CD4-positive, alpha-beta memory T cell (primary cell): ENCODE results near the gene SPATA31E1. TPM values are rescaled to one million over a fixed set of nuclear protein-coding genes. Genes with fewer than 3 reads are reported as not detected.

ENCODE experiments used
- CTCF ChIA-PET: fragments of 350-600 bp; sonication (Branson Sonifier 250); formaldehyde crosslinking; loops from one replicate; lab custom pipeline; 2021; ENCODE audit warnings: inconsistent platforms; ENCODE audit not compliant: partially characterized antibody; lab: Charles Lee
- POLR2A ChIA-PET: fragments of 350-600 bp; sonication (Branson Sonifier 250); formaldehyde crosslinking; loops from one replicate; lab custom pipeline; 2021; ENCODE audit not compliant: partially characterized antibody; lab: Charles Lee
- DNase-seq, 5 donors: peaks; one replicate each; pipeline versions ENCODE4 v3.0.0 to v3.0.0-alpha.2; 2020 to 2022; ENCODE audit warnings: mixed read lengths in 1 of 5
- H3K27ac ChIP-seq: one replicate; pipeline ENCODE4 v1.7.0; 2013; ENCODE audit warnings: low read depth, low read length
- H3K27me3 ChIP-seq: 2 replicates; pipeline ENCODE4 v1.7.0; 2013; ENCODE audit warnings: mild to moderate bottlenecking, low read length, moderate library complexity; ENCODE audit not compliant: insufficient read depth
- H3K36me3 ChIP-seq: 2 replicates; pipeline ENCODE4 v1.7.0; 2013; ENCODE audit warnings: mild to moderate bottlenecking, low read length, moderate library complexity; ENCODE audit not compliant: insufficient read depth
- H3K4me1 ChIP-seq: 2 replicates; pipeline ENCODE4 v1.7.0; 2013; ENCODE audit warnings: mild to moderate bottlenecking, low read length, moderate library complexity; ENCODE audit not compliant: insufficient read depth
- H3K4me3 ChIP-seq, 2 donors: one replicate each; pipeline ENCODE4 v1.7.0; 2013; ENCODE audit warnings: low read length in 2 of 2, mild to moderate bottlenecking in 1 of 2
- H3K9me3 ChIP-seq, 2 donors: one replicate each; pipeline ENCODE4 v1.7.0; 2013; ENCODE audit warnings: low read length in 2 of 2, control low read depth in 1 of 2; ENCODE audit not compliant: control insufficient read depth in 1 of 2
- H3K27ac Mint-ChIP-seq, 7 donors: one replicate each; pipeline ENCODE4 v1.8.0; 2020 to 2021; ENCODE audit warnings: mixed read lengths in 7 of 7, mild to moderate bottlenecking in 6 of 7, inconsistent platforms in 3 of 7, moderate library complexity in 3 of 7
- H3K27me3 Mint-ChIP-seq, 2 donors: one replicate each; pipeline ENCODE4 v1.8.0; 2020 to 2021; ENCODE audit warnings: mixed read lengths in 2 of 2
- H3K36me3 Mint-ChIP-seq, 2 donors: one replicate each; pipeline ENCODE4 v1.8.0; 2020 to 2021; ENCODE audit warnings: mixed read lengths in 2 of 2, inconsistent platforms in 1 of 2, mild to moderate bottlenecking in 1 of 2
- H3K4me1 Mint-ChIP-seq, 4 donors: one replicate each; pipeline ENCODE4 v1.8.0; 2020 to 2021; ENCODE audit warnings: mixed read lengths in 4 of 4, mild to moderate bottlenecking in 1 of 4
- H3K4me3 Mint-ChIP-seq, 8 donors: one replicate each; pipeline ENCODE4 v1.8.0; 2020 to 2021; ENCODE audit warnings: mixed read lengths in 8 of 8, mild to moderate bottlenecking in 7 of 8, moderate library complexity in 6 of 8, inconsistent platforms in 3 of 8
- H3K9me3 Mint-ChIP-seq, 8 donors: one replicate each; pipeline ENCODE4 v1.8.0; 2020 to 2021; ENCODE audit warnings: mixed read lengths in 8 of 8, mild to moderate bottlenecking in 5 of 8, inconsistent platforms in 3 of 8, moderate library complexity in 1 of 8
- intact Hi-C: fragments of 100-400 bp; cut with micrococcal nuclease; formaldehyde crosslinking; loops from one replicate; pipeline ENCODE4 v1.15.1; 2023
- polyA plus RNA-seq, 2 donors: library from polyadenylated mRNA; unstranded; fragments of 300-500 nt; fragmentation: Illumina TruSeq; gene quantifications; one replicate each; pipeline ENCODE4 v1.2.3, GENCODE V29; 2021
- total RNA-seq, 2 experiments: library from RNA; stranded (reverse); gene quantifications; one replicate each; pipeline ENCODE4 v1.2.3, GENCODE V29; 2021

Gene SPATA31E1
- total and polyA plus RNA-seq, 4 experiments from 2014 or later, result not detected

DNA sequence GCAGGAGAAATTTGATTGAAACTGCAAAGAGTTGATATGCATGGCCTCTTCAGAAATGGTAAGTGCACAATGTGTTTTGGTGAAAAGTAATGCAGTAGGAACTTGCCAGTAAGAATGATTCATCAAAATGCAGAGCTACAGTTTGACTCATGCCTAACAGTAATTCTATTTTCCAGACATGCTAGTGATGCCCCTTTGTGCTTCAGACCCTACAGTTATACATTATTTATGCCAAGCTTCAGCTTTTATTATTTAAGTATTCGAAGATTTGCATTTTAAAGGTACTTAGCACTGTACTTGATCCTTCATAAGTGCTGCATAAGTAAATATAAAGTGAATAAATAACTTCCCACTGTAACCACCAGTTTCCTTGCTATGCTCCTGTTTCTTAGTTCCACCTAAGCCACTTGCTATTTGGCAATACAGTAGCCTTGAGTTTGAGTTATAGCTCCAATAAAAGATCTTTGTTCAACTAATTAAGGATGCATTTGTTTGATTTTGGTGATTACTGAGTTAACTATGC lies 3.6 kb upstream of the SPATA31E1 start:
- no peaks in the 10 kb centered on the region for H3K36me3 Mint-ChIP-seq
- no peak overlapping the region for H3K4me3 ChIP-seq
- no peak overlapping the region for H3K4me3 Mint-ChIP-seq
- intact Hi-C loops, result no loop called here
- H3K27me3 Mint-ChIP-seq, result peaks cover 2 to 19% of the 10 kb centered on the region in 2 donors
- ChIA-PET CTCF (interaction anchor here (0.7 kb wide), 1 partner anchor 11 kb away, joined by 3 read pairs; no protein-coding TSS in a partner anchor), POLR2A (no interaction called here)
- H3K36me3 ChIP-seq, result no peaks in the 10 kb centered on the region
- H3K27me3 ChIP-seq, result no peaks in the 10 kb centered on the region
- no peak overlapping the region for H3K27ac ChIP-seq
- no peaks in the 10 kb centered on the region for H3K9me3 ChIP-seq
- H3K4me1 Mint-ChIP-seq, result no peaks in the 10 kb centered on the region
- no peak for DNase-seq
- H3K27ac Mint-ChIP-seq, result no peak overlapping the region
- no peaks in the 10 kb centered on the region for H3K4me1 ChIP-seq
- H3K9me3 Mint-ChIP-seq, result peaks cover 0 to 2% (median 0%) of the 10 kb centered on the region in 8 donors

DNA sequence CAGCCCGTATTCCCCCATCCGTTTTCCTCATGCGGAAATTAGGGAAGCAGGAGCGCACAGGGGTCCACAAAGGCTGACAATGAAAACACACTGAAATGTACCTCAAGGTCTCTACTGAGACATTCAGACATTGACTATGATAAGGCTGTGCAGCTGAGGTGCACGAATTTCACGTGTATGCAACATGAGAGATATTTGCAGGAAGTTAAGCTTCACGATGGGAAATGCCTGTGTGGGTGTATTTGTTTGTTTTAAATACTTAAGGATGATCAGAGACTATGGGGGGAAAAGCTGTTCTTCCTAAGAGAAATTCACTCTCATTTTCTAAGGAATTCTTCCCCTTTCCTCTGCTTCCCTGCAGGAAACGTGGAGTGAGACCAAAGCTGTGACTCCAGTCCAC lies 2.6 kb upstream of the SPATA31E1 start:
- H3K36me3 ChIP-seq, result no peaks in the 10 kb centered on the region
- no peaks in the 10 kb centered on the region for H3K9me3 ChIP-seq
- intact Hi-C loops, result no loop called here
- H3K36me3 Mint-ChIP-seq, result no peaks in the 10 kb centered on the region
- H3K27me3 ChIP-seq, result no peaks in the 10 kb centered on the region
- H3K27ac Mint-ChIP-seq, result no peak overlapping the region
- no peak overlapping the region for H3K4me3 ChIP-seq
- H3K4me1 Mint-ChIP-seq, result no peaks in the 10 kb centered on the region
- H3K9me3 Mint-ChIP-seq, result peaks cover 0 to 2% (median 0%) of the 10 kb centered on the region in 8 donors
- H3K4me3 Mint-ChIP-seq, result no peak overlapping the region
- no peak for DNase-seq
- H3K4me1 ChIP-seq, result no peaks in the 10 kb centered on the region
- ChIA-PET POLR2A (no interaction called here), CTCF (interaction anchor here (0.6 kb wide), 1 partner anchor 783 kb away, joined by 3 read pairs; no protein-coding TSS in a partner anchor)
- no peak overlapping the region for H3K27ac ChIP-seq
- peaks cover 2 to 19% of the 10 kb centered on the region in 2 donors for H3K27me3 Mint-ChIP-seq

DNA sequence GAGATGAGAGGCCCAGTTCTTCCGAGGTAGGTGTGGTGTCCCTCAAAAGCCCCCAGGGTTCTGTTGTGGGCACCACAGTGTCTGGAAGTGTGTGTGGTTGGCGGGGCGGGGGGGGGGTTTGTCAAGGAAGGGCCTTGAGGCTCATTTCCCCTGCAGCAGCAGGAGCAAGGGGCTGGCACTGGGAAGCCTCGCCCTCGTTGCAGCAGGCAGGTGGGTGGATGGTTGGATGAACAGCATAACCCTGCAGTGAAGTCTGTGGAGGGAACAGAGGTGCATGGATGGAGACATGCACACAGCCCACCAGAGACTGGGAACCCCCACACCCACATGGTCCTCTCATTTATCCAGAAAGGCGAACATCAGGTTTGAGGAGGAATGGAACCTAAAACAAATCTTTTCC lies 2.0 kb upstream of the SPATA31E1 start:
- Histone ChIP-seq H3K4me1 (no peaks in the 10 kb centered on the region), H3K9me3 (no peaks in the 10 kb centered on the region), H3K27me3 (no peaks in the 10 kb centered on the region), H3K27ac (no peak overlapping the region), H3K4me3 (no peak overlapping the region), H3K36me3 (no peaks in the 10 kb centered on the region)
- peaks cover 0 to 2% (median 0%) of the 10 kb centered on the region in 8 donors for H3K9me3 Mint-ChIP-seq
- CTCF ChIA-PET, result no interaction called here
- no peaks in the 10 kb centered on the region for H3K4me1 Mint-ChIP-seq
- POLR2A ChIA-PET, result no interaction called here
- no peaks in the 10 kb centered on the region for H3K36me3 Mint-ChIP-seq
- intact Hi-C loops, result no loop called here
- H3K4me3 Mint-ChIP-seq, result no peak overlapping the region
- peaks cover 2 to 19% of the 10 kb centered on the region in 2 donors for H3K27me3 Mint-ChIP-seq
- H3K27ac Mint-ChIP-seq, result no peak overlapping the region
- no peak for DNase-seq

DNA sequence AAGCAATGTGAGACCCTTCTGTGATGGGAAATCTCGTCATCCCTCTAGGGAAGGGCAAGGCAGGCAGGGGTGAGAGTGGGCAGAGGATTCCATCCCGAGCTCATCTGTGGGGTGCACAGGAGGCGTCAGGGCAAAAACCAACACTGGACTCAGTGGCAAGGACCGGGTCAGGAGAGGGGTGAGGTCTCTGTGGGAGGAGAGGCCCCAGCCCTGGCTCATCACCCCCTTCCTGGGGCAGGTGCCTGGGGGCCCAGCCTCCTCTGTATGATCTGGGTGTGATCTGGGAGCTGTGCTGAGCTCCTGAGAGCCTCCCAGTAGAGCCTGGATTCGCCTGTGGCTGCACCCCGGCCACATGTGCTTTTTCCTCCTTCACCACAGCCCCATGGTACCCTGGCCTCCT lies 597 bp downstream of the SPATA31E1 start:
- POLR2A ChIA-PET, result no interaction called here
- intact Hi-C loops, result no loop called here
- no peak overlapping the region for H3K27ac ChIP-seq

DNA sequence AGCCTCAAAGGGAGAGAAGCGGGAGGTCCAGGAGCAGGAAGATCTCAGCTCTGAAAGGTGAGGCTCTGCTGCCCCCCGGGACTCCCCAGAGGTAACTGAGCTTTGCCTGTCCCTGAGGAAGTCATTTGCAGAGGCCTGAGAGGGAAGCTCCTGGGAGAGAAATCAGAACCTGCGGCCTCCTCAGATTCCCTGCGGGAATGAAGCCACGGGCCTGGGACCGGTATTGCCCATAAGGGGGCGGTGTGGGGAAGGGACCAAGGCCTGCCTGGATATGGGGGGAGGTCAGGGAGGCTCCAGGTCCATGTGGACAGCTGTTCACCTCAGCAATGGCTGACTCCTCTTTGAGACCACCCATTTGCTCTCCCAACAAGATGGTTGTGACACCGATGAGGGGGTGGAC lies 1.3 kb downstream of the SPATA31E1 start:
- no peaks in the 10 kb centered on the region for H3K27me3 ChIP-seq
- no peaks in the 10 kb centered on the region for H3K9me3 ChIP-seq
- no peaks in the 10 kb centered on the region for H3K4me1 Mint-ChIP-seq
- H3K27ac ChIP-seq, result no peak overlapping the region
- DNase-seq, result no peak
- ChIA-PET POLR2A (no interaction called here), CTCF (no interaction called here)
- no peak overlapping the region for H3K27ac Mint-ChIP-seq
- peaks cover 5 to 7% of the 10 kb centered on the region in 2 donors for H3K27me3 Mint-ChIP-seq
- no peak overlapping the region for H3K4me3 Mint-ChIP-seq
- intact Hi-C loops, result no loop called here
- no peak overlapping the region for H3K4me3 ChIP-seq
- H3K9me3 Mint-ChIP-seq, result no peaks in the 10 kb centered on the region
- no peaks in the 10 kb centered on the region for H3K36me3 ChIP-seq
- no peaks in the 10 kb centered on the region for H3K36me3 Mint-ChIP-seq
- no peaks in the 10 kb centered on the region for H3K4me1 ChIP-seq

More for the DNA sequence above, 597 bp downstream of the SPATA31E1 start:
- CTCF ChIA-PET, result no interaction called here
- no peak for DNase-seq
- H3K9me3 ChIP-seq, result no peaks in the 10 kb centered on the region
- peaks cover 5 to 9% of the 10 kb centered on the region in 2 donors for H3K27me3 Mint-ChIP-seq
- H3K9me3 Mint-ChIP-seq, result peaks cover 0 to 2% (median 0%) of the 10 kb centered on the region in 8 donors
- peak overlapping the region in 1 of 8 donors; percentile 59 for H3K4me3 Mint-ChIP-seq
- no peaks in the 10 kb centered on the region for H3K36me3 ChIP-seq
- H3K4me1 ChIP-seq, result no peaks in the 10 kb centered on the region
- H3K36me3 Mint-ChIP-seq, result no peaks in the 10 kb centered on the region
- H3K27me3 ChIP-seq, result no peaks in the 10 kb centered on the region
- no peak overlapping the region for H3K4me3 ChIP-seq
- H3K27ac Mint-ChIP-seq, result no peak overlapping the region
- no peaks in the 10 kb centered on the region for H3K4me1 Mint-ChIP-seq

DNA sequence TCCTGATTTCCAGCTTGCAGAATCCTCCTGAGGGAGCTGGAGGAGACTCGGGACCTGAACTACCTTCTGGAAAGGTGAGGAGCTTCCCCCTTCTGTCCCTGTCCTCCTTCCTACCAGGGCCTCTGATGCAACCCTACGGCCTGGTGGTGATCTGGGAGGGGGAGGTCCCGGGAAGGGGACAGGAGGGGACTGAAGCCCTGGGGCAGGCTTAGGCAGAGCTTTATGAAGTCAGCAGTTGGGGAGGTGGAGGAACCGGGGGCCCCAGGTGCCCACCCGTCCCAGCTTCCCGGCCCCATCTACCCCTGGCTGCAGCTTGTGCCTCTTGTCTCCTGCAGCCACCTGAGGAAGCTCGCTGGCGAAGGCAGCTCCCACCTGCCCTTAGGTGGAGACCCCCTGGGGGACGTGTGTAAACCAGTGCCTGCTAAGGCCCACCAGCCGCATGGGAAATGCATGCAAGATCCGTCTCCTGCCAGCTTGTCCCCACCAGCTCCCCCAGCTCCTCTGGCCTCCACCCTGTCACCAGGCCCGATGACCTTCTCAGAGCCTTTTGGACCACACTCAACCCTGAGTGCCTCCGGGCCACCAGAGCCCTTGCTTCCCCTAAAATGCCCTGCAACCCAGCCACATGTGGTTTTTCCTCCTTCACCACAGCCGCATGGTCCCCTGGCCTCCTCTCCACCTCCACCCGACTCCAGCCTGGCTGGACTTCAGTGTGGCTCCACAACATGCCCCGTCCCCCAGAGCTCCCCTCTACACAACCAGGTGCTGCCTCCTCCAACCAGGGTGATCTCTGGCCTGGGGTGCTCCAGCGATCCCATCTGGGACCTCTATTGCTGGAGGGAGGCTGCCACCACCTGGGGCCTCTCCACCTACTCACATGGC lies 2.1 kb downstream of the SPATA31E1 start:
- intact Hi-C loops, result no loop called here
- Histone ChIP-seq H3K9me3 (no peaks in the 10 kb centered on the region), H3K36me3 (no peaks in the 10 kb centered on the region), H3K27ac (no peak overlapping the region), H3K4me3 (no peak overlapping the region), H3K4me1 (no peaks in the 10 kb centered on the region), H3K27me3 (no peaks in the 10 kb centered on the region)
- H3K36me3 Mint-ChIP-seq, result no peaks in the 10 kb centered on the region
- H3K27ac Mint-ChIP-seq, result no peak overlapping the region
- no peak for DNase-seq
- H3K9me3 Mint-ChIP-seq, result no peaks in the 10 kb centered on the region
- ChIA-PET POLR2A (no interaction called here), CTCF (no interaction called here)
- H3K4me3 Mint-ChIP-seq, result no peak overlapping the region
- no peaks in the 10 kb centered on the region for H3K4me1 Mint-ChIP-seq
- H3K27me3 Mint-ChIP-seq, result peaks cover 5 to 6% of the 10 kb centered on the region in 2 donors

DNA sequence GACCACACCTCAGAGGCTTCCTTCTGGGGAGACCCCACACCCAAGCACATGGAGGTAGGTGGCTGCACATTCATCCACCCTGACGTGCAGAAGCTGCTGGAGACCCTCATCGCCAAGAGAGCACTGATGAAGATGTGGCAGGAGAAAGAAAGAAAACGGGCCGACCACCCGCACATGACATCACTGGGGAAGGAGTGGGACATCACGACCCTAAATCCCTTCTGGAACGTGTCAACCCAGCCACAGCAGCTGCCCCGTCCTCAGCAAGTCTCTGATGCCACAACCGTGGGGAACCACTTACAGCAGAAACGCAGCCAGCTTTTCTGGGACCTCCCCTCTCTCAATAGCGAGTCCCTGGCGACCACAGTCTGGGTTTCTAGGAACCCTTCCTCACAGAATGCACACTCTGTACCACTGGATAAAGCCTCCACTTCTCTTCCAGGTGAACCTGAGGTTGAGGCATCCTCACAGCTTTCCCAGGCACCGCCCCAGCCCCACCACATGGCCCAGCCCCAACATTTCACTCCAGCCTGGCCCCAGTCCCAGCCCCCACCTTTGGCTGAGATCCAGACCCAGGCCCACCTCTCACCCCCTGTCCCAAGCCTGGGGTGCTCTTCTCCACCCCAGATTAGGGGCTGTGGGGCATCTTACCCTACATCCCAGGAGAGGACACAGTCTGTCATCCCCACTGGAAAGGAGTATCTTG lies 3.0 kb downstream of the SPATA31E1 start:
- no peak overlapping the region for H3K4me3 Mint-ChIP-seq
- Histone ChIP-seq H3K4me1 (no peaks in the 10 kb centered on the region), H3K9me3 (no peaks in the 10 kb centered on the region), H3K27me3 (no peaks in the 10 kb centered on the region), H3K27ac (no peak overlapping the region), H3K4me3 (no peak overlapping the region), H3K36me3 (no peaks in the 10 kb centered on the region)
- no peaks in the 10 kb centered on the region for H3K9me3 Mint-ChIP-seq
- ChIA-PET POLR2A (no interaction called here), CTCF (no interaction called here)
- peak in 1 of 5 donors; percentile 30 for DNase-seq
- peaks cover 4 to 6% of the 10 kb centered on the region in 2 donors for H3K27me3 Mint-ChIP-seq
- H3K4me1 Mint-ChIP-seq, result no peaks in the 10 kb centered on the region
- intact Hi-C loops, result no loop called here
- no peaks in the 10 kb centered on the region for H3K36me3 Mint-ChIP-seq
- H3K27ac Mint-ChIP-seq, result no peak overlapping the region
